GM12872 (cell line): ENCODE measurements around the gene LYRM4.
A peak's percentile ranks its signal among the peaks of the same experiment; 100 is the strongest.

Experiments used
- CTCF ChIP-seq: IDR thresholded peaks from 3 replicates; pipeline ENCODE4 v1.5.1; 2011; ENCODE audit warnings: low read depth, mild to moderate bottlenecking, low read length, moderate library complexity; ENCODE audit not compliant: insufficient read depth

LYRM4 gene

GRCh38 chr6:5174756-5175549 lies 85.8 kb downstream of the LYRM4 start:
- peak; percentile 61 for TF ChIP-seq CTCF

GRCh38 chr6:5174244-5174643 lies 86.5 kb downstream of the LYRM4 start:
- no peak; the same call in 2 of the 3 replicates for TF ChIP-seq CTCF

- no peak; the same call in 2 of the 3 replicates for TF ChIP-seq CTCF
Measured at GRCh38 chr6:5173810-5174209, 86.9 kb downstream of the LYRM4 start.

- TF ChIP-seq CTCF = no peak
Measured at GRCh38 chr6:5172897-5173474, 87.8 kb downstream of the LYRM4 start.

GRCh38 chr6:5172041-5172653 lies 88.6 kb downstream of the LYRM4 start:
- TF ChIP-seq CTCF = no peak

- no peak for TF ChIP-seq CTCF
Measured at GRCh38 chr6:5167501-5167900, 93.2 kb downstream of the LYRM4 start.

- TF ChIP-seq CTCF = no peak
Measured at GRCh38 chr6:5164092-5164491, 96.7 kb downstream of the LYRM4 start.
